HepG2 (cell line): Measurements from ENCODE around the gene LENEP. TPM values are rescaled to one million over a fixed set of nuclear protein-coding genes. Genes with fewer than 3 reads are reported as not detected.

Source experiments
- MEF2D ChIP-seq: sonication (generic); formaldehyde crosslinking; IDR thresholded peaks from 2 replicates; pipeline ENCODE4 v1.5.1; 2020; ENCODE audit warnings: mild to moderate bottlenecking, missing genetic modification reagents
- SCMH1 ChIP-seq: sonication (generic); formaldehyde crosslinking; IDR thresholded peaks from 2 replicates; pipeline ENCODE4 v1.9.0; 2021; ENCODE audit warnings: missing genetic modification reagents, mild to moderate bottlenecking, borderline replicate concordance
- SRSF1 ChIP-seq: fragments of 200-400 bp; formaldehyde crosslinking; optimal IDR thresholded peaks from 2 replicates; pipeline ENCODE3; 2017; ENCODE audit warnings: mild to moderate bottlenecking, low read depth, low read length, moderate library complexity
- SYNCRIP ChIP-seq: fragments of 200-400 bp; formaldehyde crosslinking; IDR thresholded peaks from 2 replicates; pipeline ENCODE4 v1.6.1; 2018; ENCODE audit warnings: mild to moderate bottlenecking, low read depth, low read length; ENCODE audit not compliant: insufficient read depth
- ZNF354B ChIP-seq: sonication (generic); formaldehyde crosslinking; IDR thresholded peaks from 2 replicates; pipeline ENCODE4 v1.8.0; 2022; ENCODE audit warnings: mild to moderate bottlenecking, missing genetic modification reagents
- ZNF782 ChIP-seq: sonication (generic); formaldehyde crosslinking; IDR thresholded peaks from 2 replicates; pipeline ENCODE4 v1.4.0; 2020; ENCODE audit warnings: missing genetic modification reagents, mild to moderate bottlenecking, borderline replicate concordance
- ZNF879 ChIP-seq: sonication (generic); formaldehyde crosslinking; IDR thresholded peaks from 2 replicates; pipeline ENCODE4 v1.8.1; 2023; ENCODE audit warnings: missing genetic modification reagents
- polyA plus RNA-seq, 8 experiments: library from polyadenylated mRNA; depleted of rRNA in 3 of 8; stranded (reverse) in 7 of 8; unstranded in 1 of 8; fragments of >200 nt; fragmentation: Illumina TruSeq in 4 of 8; extraction: Trizol in 4 of 8; gene quantifications; 2 replicates each; pipeline versions ENCODE4 v1.2.1 to v1.2.3, GENCODE V29; 2011 to 2016; ENCODE audit warnings: low read depth in 4 of 8, missing spikeins in 1 of 8, mixed read lengths in 1 of 8; ENCODE audit not compliant: insufficient read depth in 1 of 8
- total RNA-seq, 5 experiments: library from RNA; depleted of rRNA; stranded (reverse); fragments of >200 nt; fragmentation: Illumina TruSeq; extraction: Trizol; gene quantifications; 2 replicates each; pipeline ENCODE4 v1.2.3, GENCODE V29; 2016; ENCODE audit warnings: low read depth in 1 of 5
- TF ChIP-seq, protein P1 (sequence below): sonication (generic); formaldehyde crosslinking; IDR thresholded peaks from 2 replicates; pipeline ENCODE4 v1.8.1; 2022; ENCODE audit warnings: low read depth, mild to moderate bottlenecking, missing genetic modification reagents
- TF ChIP-seq, protein P2 (sequence below): sonication (generic); formaldehyde crosslinking; IDR thresholded peaks from one replicate; pipeline ENCODE4 v1.5.1; 2020; ENCODE audit warnings: mild to moderate bottlenecking, missing genetic modification reagents; ENCODE audit errors: not compliant biosample characterization
- TF ChIP-seq, protein P3 (sequence below): sonication (generic); formaldehyde crosslinking; IDR thresholded peaks from 2 replicates; pipeline ENCODE4 v1.5.1; 2020; ENCODE audit warnings: missing genetic modification reagents, mild to moderate bottlenecking, borderline replicate concordance
- TF ChIP-seq, protein P4 (sequence below): sonication (generic); formaldehyde crosslinking; IDR thresholded peaks from 2 replicates; pipeline ENCODE4 v1.8.1; 2023; ENCODE audit warnings: mild to moderate bottlenecking, inconsistent platforms, moderate library complexity, missing genetic modification reagents, borderline replicate concordance
- TF ChIP-seq, protein P5 (sequence below): sonication (generic); formaldehyde crosslinking; IDR thresholded peaks from 2 replicates; pipeline ENCODE4 v1.4.0; 2020; ENCODE audit warnings: mild to moderate bottlenecking, missing genetic modification reagents

The LENEP gene
- total and polyA plus RNA-seq, 2 of the 13 experiments (the other 11 are each of a cell fraction or from before 2014, with no cell fraction given): 0.29 TPM; not detected in 1

DNA sequence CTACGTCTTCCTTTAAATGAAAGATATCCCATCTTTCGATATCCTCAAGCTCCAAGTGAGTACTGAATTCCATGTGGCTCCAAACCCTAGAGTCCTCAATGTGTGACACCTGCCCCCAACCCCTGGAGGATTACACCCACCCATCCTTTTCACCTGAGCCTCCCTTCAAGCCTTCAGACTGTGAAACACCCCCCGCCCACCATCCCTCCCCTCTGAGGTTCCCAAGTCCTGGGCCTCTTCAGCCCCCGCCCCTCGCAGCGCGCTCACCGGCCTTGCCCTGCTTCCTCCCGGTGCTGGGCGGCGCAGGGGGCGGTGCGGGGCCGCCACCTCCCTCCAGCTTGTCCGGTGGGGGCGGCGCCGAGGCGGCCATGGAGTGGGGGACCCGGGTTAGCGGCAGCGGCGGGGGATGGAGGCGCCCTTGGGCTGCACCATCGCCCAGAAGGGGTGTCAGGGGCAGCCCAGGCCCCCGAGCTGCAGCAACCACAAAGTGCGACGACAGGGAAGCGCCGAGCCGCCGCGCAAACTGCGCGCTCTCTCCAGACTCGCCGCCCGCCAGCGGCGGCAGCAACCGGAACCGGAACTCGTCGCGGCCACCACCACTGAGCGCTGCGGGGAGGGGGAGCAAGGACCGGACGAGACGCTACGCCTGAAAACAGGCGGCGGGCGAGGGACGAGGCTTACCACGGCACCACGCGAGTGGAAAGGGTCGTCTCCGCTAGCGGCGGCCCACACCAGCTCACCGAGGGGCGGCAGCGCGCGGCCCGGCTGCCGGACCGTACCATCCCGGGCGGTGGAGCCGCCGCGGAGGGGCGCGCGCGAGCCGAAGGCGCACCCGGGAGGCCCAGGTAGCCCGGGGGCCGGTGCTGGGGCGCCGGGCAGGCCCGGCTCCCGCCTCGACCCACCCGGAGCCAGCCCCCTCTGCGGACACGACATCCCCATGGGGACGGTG, 31.9 kb upstream of the LENEP start, which contains the start of gene PYGO2 (continued):
- TF ChIP-seq, protein P1, sequence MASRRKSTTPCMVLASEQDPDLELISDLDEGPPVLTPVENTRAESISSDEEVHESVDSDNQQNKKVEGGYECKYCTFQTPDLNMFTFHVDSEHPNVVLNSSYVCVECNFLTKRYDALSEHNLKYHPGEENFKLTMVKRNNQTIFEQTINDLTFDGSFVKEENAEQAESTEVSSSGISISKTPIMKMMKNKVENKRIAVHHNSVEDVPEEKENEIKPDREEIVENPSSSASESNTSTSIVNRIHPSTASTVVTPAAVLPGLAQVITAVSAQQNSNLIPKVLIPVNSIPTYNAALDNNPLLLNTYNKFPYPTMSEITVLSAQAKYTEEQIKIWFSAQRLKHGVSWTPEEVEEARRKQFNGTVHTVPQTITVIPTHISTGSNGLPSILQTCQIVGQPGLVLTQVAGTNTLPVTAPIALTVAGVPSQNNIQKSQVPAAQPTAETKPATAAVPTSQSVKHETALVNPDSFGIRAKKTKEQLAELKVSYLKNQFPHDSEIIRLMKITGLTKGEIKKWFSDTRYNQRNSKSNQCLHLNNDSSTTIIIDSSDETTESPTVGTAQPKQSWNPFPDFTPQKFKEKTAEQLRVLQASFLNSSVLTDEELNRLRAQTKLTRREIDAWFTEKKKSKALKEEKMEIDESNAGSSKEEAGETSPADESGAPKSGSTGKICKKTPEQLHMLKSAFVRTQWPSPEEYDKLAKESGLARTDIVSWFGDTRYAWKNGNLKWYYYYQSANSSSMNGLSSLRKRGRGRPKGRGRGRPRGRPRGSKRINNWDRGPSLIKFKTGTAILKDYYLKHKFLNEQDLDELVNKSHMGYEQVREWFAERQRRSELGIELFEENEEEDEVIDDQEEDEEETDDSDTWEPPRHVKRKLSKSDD (CRISPR knock-in tag): peak; percentile 64; the same call in 1 of the 2 replicates
- peak; percentile 81; the same call in 1 of the 2 replicates for TF ChIP-seq ZNF782
- TF ChIP-seq, protein P2, sequence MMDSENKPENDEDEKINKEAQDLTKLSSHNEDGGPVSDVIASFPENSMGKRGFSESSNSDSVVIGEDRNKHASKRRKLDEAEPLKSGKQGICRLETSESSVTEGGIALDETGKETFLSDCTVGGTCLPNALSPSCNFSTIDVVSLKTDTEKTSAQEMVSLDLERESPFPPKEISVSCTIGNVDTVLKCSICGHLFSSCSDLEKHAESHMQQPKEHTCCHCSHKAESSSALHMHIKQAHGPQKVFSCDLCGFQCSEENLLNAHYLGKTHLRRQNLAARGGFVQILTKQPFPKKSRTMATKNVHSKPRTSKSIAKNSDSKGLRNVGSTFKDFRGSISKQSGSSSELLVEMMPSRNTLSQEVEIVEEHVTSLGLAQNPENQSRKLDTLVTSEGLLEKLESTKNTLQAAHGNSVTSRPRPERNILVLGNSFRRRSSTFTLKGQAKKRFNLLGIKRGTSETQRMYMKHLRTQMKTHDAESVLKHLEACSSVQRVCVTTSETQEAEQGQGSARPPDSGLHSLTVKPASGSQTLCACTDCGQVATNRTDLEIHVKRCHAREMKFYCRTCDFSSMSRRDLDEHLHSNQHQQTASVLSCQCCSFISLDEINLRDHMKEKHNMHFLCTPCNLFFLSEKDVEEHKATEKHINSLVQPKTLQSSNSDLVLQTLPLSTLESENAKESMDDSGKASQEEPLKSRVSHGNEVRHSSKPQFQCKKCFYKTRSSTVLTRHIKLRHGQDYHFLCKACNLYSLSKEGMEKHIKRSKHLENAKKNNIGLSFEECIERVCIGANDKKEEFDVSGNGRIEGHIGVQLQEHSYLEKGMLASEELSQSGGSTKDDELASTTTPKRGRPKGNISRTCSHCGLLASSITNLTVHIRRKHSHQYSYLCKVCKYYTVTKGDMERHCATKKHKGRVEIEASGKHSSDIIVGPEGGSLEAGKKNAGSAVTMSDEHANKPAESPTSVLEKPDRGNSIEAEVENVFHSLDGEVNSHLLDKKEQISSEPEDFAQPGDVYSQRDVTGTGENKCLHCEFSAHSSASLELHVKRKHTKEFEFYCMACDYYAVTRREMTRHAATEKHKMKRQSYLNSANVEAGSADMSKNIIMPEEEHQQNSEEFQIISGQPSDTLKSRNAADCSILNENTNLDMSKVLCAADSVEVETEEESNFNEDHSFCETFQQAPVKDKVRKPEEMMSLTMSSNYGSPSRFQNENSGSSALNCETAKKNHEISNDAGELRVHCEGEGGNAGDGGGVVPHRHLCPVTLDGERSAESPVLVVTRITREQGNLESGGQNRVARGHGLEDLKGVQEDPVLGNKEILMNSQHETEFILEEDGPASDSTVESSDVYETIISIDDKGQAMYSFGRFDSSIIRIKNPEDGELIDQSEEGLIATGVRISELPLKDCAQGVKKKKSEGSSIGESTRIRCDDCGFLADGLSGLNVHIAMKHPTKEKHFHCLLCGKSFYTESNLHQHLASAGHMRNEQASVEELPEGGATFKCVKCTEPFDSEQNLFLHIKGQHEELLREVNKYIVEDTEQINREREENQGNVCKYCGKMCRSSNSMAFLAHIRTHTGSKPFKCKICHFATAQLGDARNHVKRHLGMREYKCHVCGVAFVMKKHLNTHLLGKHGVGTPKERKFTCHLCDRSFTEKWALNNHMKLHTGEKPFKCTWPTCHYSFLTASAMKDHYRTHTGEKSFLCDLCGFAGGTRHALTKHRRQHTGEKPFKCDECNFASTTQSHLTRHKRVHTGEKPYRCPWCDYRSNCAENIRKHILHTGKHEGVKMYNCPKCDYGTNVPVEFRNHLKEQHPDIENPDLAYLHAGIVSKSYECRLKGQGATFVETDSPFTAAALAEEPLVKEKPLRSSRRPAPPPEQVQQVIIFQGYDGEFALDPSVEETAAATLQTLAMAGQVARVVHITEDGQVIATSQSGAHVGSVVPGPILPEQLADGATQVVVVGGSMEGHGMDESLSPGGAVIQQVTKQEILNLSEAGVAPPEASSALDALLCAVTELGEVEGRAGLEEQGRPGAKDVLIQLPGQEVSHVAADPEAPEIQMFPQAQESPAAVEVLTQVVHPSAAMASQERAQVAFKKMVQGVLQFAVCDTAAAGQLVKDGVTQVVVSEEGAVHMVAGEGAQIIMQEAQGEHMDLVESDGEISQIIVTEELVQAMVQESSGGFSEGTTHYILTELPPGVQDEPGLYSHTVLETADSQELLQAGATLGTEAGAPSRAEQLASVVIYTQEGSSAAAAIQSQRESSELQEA: no peak
- no peak for TF ChIP-seq MEF2D (CRISPR knock-in tag)
- TF ChIP-seq, protein P3, sequence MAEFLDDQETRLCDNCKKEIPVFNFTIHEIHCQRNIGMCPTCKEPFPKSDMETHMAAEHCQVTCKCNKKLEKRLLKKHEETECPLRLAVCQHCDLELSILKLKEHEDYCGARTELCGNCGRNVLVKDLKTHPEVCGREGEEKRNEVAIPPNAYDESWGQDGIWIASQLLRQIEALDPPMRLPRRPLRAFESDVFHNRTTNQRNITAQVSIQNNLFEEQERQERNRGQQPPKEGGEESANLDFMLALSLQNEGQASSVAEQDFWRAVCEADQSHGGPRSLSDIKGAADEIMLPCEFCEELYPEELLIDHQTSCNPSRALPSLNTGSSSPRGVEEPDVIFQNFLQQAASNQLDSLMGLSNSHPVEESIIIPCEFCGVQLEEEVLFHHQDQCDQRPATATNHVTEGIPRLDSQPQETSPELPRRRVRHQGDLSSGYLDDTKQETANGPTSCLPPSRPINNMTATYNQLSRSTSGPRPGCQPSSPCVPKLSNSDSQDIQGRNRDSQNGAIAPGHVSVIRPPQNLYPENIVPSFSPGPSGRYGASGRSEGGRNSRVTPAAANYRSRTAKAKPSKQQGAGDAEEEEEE (CRISPR knock-in tag): no peak
- TF ChIP-seq ZNF879: no peak; the same call in 1 of the 2 replicates
- peak; percentile 68 for TF ChIP-seq SRSF1
- TF ChIP-seq SCMH1 (CRISPR knock-in tag): no peak
- TF ChIP-seq, protein P4, sequence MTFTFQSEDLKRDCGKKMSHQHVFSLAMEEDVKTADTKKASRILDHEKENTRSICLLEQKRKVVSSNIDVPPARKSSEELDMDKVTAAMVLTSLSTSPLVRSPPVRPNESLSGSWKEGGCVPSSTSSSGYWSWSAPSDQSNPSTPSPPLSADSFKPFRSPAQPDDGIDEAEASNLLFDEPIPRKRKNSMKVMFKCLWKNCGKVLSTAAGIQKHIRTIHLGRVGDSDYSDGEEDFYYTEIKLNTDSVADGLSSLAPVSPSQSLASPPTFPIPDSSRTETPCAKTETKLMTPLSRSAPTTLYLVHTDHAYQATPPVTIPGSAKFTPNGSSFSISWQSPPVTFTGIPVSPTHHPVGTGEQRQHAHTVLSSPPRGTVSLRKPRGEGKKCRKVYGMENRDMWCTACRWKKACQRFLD (CRISPR knock-in tag): peak; percentile 80; the same call in 1 of the 2 replicates
- TF ChIP-seq, protein P5, sequence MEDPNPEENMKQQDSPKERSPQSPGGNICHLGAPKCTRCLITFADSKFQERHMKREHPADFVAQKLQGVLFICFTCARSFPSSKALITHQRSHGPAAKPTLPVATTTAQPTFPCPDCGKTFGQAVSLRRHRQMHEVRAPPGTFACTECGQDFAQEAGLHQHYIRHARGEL (CRISPR knock-in tag): no peak
- 0 out of 2 replicates have a peak, but pooled peaks have one; percentile 76 for TF ChIP-seq ZNF354B (CRISPR knock-in tag)
- TF ChIP-seq SYNCRIP: no peak
